Stimulated activated CD4-positive, alpha-beta T cell treated with anti-CD3 and anti-CD28 coated beads, Interleukin-12 subunit alpha, Interleukin-12 subunit beta, amount 100 ng/mL, for 24 hours (primary cell): ENCODE data around the gene CA5A.
"Not testable (repeated sequence)": the region's sequence is repeated elsewhere in the genome, so short reads cannot be mapped to it uniquely, and the experiment has no call there.

Experiments
- DNase-seq, 2 experiments: peaks; one replicate each; pipeline ENCODE4 v3.0.0-alpha.2; 2020; ENCODE audit warnings: low read depth in 2 of 2

CA5A gene

GRCh38 chr16:87868254-87869029, 67.9 kb downstream of the CA5A start:
- DNase-seq: peak in 1 of 2 experiments; percentile 63

- DNase-seq: peak in 1 of 2 experiments; percentile 52
These were observed 70.3 kb downstream of the CA5A start for GRCh38 chr16:87865902-87866555.

DNA sequence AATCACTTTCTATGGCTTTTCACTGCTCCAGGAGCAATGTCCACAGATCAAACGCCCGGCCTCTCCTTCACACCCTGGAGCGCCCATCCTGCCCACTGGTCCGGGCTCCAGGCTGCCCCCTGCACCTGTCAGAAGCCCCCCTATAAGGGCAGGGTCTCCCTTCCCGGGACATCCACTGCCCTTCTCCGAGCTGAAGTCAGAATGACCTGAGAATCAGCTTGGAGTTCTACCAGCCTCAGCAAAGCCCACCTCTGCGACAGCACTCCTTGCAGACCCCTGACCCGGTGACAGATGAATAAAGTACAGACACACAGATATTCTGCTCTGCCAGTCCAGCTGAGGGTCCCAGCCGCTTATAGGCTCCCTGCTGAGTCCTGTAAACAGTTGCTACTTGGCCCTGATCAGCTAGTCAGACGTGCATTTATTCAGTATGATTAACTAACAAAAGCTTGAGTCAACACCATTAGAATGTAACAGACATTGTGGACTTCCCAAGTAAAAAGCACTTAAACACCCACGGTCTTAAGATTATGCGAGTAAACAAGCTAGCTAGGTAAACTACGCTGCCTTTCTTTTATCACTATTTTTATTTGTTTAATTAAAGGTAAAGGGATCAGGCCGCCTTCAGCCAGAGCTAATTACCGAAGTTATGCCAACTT, 71.9 kb downstream of the CA5A start:
- no peak for DNase-seq

DNA sequence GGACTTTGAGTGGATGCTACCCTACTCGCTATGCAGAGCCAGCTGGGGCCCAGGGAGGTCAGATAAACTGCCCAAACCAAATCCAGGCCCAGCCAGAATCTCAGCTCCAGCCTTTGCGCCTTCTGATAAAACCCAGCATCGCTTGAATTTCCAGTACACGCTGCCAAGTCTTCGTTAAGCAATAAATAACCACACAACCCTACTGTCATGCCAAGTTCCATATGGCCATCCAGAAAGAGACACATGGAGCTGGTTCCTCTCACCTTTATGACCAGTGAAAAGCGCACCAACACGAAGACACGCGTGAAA, 73.0 kb downstream of the CA5A start:
- not testable (repeated sequence) for DNase-seq

GRCh38 chr16:87862597-87863326, 73.6 kb downstream of the CA5A start:
- not testable (repeated sequence) for DNase-seq

- not testable (repeated sequence) for DNase-seq
These were observed 74.8 kb downstream of the CA5A start for GRCh38 chr16:87861300-87862099.

DNA sequence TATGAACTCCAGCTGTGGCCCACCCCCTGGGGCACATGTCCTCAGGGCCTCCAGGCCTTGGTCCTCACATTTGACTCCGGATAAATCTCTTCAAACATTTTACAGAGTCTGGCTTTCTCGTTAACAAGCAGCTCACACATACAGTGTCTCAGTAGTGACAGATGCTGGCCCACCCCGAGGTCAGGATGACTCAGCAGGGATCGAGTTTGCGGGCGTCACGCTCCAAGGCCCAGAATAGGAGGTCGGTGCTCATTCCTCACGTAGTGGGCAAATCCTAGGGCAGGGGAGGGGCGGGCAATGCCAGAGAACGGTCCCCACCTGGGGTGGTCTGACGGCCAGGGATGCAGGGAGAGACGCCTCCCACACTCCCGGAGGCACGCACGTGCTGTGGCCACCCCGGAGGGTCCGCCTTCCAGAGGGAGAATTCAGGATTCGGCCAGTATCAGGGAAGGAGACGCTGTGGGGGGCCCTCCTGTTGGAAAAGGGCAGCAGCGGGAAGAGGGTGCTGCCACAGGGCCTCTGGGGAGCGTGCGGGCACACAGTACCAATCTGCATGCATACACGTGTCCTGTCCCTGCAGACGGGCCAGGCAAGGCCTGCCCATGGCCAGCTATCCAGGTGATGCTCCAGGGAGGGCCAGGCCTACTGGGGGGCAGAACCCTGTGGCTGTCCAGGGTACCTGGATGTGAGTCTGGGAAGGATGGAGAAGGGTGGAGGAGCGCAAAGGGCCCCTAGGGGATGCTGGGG, 75.6 kb downstream of the CA5A start:
- no peak for DNase-seq

GRCh38 chr16:87858151-87858993, 78.0 kb downstream of the CA5A start:
- not testable (repeated sequence) for DNase-seq

DNA sequence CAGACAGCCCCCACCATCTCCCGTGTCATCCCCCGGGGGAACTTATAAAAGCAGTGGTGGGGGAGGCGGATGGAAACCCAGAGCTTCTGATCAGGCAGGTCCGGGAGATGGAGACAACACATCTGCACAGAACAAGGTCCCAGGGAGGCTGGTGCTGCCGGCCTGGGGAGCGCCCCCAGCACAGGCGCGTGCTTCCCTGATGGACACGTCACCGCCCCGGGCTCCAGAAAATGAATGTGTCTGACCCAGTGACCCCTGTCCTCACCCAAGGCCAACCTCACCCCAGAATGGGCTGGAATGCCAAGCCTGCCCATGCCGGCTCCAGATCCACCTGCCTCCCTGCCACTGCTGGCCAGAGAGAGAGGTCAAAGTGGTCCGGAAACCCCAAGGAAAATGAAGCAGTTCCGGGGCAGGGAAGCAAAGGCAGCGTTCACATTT, 79.5 kb downstream of the CA5A start:
- DNase-seq: no peak

- DNase-seq: no peak
These were observed 80.2 kb downstream of the CA5A start for GRCh38 chr16:87855852-87856715.

DNA sequence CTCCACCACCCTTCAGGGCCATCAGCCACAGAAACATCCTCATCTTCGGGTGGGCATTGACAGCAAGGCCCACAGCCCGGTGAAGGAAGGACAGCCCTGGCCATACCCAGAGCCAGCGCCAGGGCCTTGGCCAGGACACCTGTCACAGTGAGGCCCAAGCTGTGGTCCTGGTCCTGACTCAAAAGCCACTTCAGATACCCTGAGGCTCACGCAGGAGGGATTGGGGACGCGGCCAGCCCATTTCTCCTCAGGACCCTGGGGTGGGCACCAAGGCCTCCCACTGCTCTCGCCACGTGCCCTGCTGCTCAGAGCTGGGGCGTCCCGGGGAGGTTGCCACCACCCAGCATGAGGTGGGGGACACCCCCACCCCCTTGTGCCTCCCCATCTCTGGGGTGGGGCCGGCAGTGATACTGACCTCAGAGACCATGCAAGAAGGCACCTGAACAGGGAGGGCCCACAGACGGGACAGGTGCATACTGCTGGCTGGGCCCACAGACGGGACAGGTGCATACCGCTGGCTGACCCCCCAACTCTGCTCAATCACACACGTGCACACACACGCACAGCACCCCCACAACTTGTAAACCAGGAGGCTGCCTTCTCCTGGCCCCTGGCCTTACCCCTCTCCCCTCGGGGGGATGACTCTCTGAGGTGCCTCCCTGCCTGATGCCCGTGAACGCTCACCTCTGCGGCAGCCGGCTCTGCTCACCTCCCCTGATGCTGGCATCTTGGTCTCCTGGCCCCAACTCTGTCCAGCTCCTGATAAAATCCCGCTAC, 81.2 kb downstream of the CA5A start:
- DNase-seq: no peak

GRCh38 chr16:87854053-87854906, 82.0 kb downstream of the CA5A start:
- DNase-seq: no peak

GRCh38 chr16:87853411-87854052, 82.8 kb downstream of the CA5A start:
- peak in 1 of 2 experiments; percentile 81 for DNase-seq

- DNase-seq: no peak
These were observed 84.7 kb downstream of the CA5A start for GRCh38 chr16:87851601-87852000.

DNA sequence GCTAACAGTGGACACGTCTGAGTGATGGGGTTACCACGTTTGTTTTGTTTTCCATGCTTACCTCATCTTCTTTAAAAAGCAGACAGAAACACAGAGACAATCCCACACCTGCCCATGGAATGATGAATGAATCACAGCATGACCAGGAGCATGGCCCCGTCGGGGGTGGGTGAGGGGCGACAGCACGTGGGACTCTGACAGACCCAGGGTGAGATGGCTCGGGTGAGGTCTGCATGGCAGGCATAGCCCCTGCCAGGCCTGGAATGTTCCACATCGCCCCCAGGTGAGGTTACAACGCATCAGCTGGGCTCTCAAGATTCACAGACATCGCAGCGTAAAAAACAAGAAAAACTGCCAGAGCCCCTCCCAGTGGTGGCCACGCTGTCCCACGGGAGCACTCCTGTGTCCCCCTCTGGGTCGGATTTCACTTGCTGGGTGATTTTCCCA, 85.2 kb downstream of the CA5A start:
- no peak for DNase-seq
